HEK293T (cell line): ENCODE measurements around the gene SMAP1.

Source experiments
- CTCF ChIA-PET: fragments of 350-600 bp; formaldehyde crosslinking; extraction: SDS; loops from one replicate; lab custom pipeline; 2021; ENCODE audit warnings: antibody characterized with exemption, inconsistent platforms; lab: Yijun Ruan, JAX
- POLR2A ChIA-PET: fragments of 350-600 bp; formaldehyde crosslinking; extraction: SDS; loops from one replicate; lab custom pipeline; 2020; ENCODE audit warnings: antibody characterized with exemption, inconsistent platforms; lab: Yijun Ruan, JAX
- DNase-seq: peaks from one replicate; pipeline ENCODE4 v3.0.0; 2012; ENCODE audit warnings: mixed read lengths; ENCODE audit errors: extremely low spot score
- ARNT ChIP-seq: fragments of 450-650 bp; IDR thresholded peaks from 2 replicates; pipeline ENCODE4 v1.6.1; 2017; ENCODE audit warnings: mild to moderate bottlenecking
- BHLHE40 ChIP-seq: fragments of 450-650 bp; IDR thresholded peaks from 2 replicates; pipeline ENCODE4 v1.6.1; 2016; ENCODE audit warnings: mild to moderate bottlenecking, moderate library complexity, borderline replicate concordance
- CTBP1 ChIP-seq: fragments of 450-650 bp; IDR thresholded peaks from 2 replicates; pipeline ENCODE4 v1.6.1; 2016; ENCODE audit warnings: borderline replicate concordance
- ELF4 ChIP-seq: fragments of 450-650 bp; IDR thresholded peaks from 2 replicates; pipeline ENCODE4 v1.6.1; 2017; ENCODE audit warnings: antibody characterized with exemption
- FOXA1 ChIP-seq: fragments of 450-650 bp; IDR thresholded peaks from 2 replicates; pipeline ENCODE4 v1.6.1; 2016; ENCODE audit warnings: mild to moderate bottlenecking
- FOXK2 ChIP-seq: fragments of 450-650 bp; IDR thresholded peaks from 2 replicates; pipeline ENCODE4 v1.6.1; 2016; ENCODE audit warnings: mild to moderate bottlenecking
- FOXM1 ChIP-seq: fragments of 450-650 bp; IDR thresholded peaks from 2 replicates; pipeline ENCODE4 v1.6.1; 2017; ENCODE audit warnings: mild to moderate bottlenecking, borderline replicate concordance
- HDGF ChIP-seq: fragments of 450-650 bp; IDR thresholded peaks from 2 replicates; pipeline ENCODE4 v1.6.1; 2017; ENCODE audit warnings: antibody characterized with exemption, borderline replicate concordance
- L3MBTL2 ChIP-seq: fragments of 450-650 bp; conservative IDR thresholded peaks from 2 replicates; pipeline ENCODE4 v1.6.1; 2016; ENCODE audit warnings: mild to moderate bottlenecking
- LEF1 ChIP-seq: fragments of 450-650 bp; IDR thresholded peaks from 2 replicates; pipeline ENCODE4 v1.6.1; 2017; ENCODE audit warnings: mild to moderate bottlenecking, borderline replicate concordance
- NFRKB ChIP-seq: fragments of 450-650 bp; IDR thresholded peaks from 2 replicates; pipeline ENCODE4 v1.6.1; 2016; ENCODE audit warnings: mild to moderate bottlenecking, moderate library complexity
- SP1 ChIP-seq: fragments of 450-650 bp; IDR thresholded peaks from 2 replicates; pipeline ENCODE4 v1.6.1; 2017
- SUZ12 ChIP-seq: fragments of 450-650 bp; IDR thresholded peaks from 2 replicates; pipeline ENCODE4 v1.6.1; 2016; ENCODE audit warnings: mild to moderate bottlenecking
- TARDBP ChIP-seq: fragments of 450-650 bp; IDR thresholded peaks from 2 replicates; pipeline ENCODE4 v1.6.1; 2016
- ZNF384 ChIP-seq: fragments of 450-650 bp; IDR thresholded peaks from 2 replicates; pipeline ENCODE4 v1.6.1; 2016
- TF ChIP-seq, protein P1 (sequence below): fragments of 450-650 bp; IDR thresholded peaks from 2 replicates; pipeline ENCODE4 v1.6.1; 2016

Gene SMAP1

DNA sequence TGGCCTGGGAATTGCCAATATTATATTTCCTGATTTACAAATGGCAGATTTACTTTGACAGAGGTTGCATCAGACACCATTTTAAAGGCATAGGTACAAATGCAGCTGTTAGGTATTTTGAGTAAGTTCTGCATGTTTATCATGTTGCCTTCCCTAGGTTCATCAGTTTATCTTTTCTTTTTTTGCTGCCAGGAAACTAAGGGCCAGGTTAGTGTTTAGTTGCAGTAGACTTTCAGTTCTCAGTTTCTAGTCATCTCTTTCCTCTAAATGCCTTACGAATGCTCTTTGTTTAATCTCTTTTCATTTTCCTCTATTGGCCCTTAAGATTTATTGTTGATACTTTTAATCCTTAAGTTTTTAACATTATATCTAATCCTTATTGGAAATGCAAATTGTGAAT lies 129.9 kb downstream of the SMAP1 start:
- no peak for TF ChIP-seq CTBP1
- TF ChIP-seq ARNT, result no peak
- ChIA-PET POLR2A (no interaction called here), CTCF (no interaction called here)
- DNase-seq, result no peak

DNA sequence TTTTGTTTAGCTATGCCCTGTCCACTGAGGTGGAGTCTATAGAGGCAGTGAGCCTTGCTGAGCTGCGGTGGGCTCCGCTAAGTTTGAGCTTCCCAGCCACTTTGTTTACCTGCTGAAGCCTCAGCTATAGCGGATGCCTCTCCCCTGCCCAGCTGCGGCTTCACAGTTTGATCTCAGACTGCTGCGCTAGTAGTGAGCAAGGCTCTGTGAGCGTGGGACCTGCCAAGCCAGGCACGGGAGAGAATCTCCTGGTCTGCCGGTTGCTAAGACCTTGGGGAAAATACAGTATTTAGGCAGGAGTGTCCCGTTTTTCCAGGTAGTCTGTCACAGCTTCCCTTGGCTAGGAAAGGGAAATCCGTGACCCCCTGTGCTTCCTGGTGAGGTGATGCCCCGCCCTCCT lies 138.4 kb downstream of the SMAP1 start:
- ChIA-PET POLR2A (no interaction called here), CTCF (no interaction called here)
- DNase-seq, result no peak
- TF ChIP-seq LEF1 (no peak), HDGF (no peak), ELF4 (no peak), SP1 (no peak), NFRKB (no peak), ZNF384 (no peak), L3MBTL2 (no peak), CTBP1 (no peak), SUZ12 (no peak), ARNT (no peak), FOXA1 (no peak), BHLHE40 (no peak), FOXK2 (no peak), TARDBP (no peak), FOXM1 (no peak)
- TF ChIP-seq, protein P1, sequence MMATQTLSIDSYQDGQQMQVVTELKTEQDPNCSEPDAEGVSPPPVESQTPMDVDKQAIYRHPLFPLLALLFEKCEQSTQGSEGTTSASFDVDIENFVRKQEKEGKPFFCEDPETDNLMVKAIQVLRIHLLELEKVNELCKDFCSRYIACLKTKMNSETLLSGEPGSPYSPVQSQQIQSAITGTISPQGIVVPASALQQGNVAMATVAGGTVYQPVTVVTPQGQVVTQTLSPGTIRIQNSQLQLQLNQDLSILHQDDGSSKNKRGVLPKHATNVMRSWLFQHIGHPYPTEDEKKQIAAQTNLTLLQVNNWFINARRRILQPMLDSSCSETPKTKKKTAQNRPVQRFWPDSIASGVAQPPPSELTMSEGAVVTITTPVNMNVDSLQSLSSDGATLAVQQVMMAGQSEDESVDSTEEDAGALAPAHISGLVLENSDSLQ, result no peak

DNA sequence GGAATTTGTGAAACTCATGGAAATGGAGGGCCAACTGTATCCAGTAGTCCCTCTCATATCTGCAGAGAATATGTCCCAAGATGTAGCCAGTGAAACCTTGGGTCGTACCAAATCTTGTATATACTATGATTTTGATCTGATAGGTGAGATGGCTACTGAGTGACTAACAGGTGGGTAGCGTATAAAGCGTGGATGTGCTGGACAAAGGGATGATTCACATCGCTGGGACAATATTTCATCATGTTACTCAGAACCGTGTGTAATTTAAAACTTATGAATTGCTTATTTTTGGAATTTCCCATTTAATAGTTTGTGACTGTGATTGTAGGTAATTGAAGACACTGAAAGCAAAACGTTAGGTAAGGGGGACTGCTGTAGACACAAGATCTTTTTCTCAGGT lies 144.1 kb downstream of the SMAP1 start:
- POLR2A ChIA-PET, result no interaction called here
- CTCF ChIA-PET, result no interaction called here

DNA sequence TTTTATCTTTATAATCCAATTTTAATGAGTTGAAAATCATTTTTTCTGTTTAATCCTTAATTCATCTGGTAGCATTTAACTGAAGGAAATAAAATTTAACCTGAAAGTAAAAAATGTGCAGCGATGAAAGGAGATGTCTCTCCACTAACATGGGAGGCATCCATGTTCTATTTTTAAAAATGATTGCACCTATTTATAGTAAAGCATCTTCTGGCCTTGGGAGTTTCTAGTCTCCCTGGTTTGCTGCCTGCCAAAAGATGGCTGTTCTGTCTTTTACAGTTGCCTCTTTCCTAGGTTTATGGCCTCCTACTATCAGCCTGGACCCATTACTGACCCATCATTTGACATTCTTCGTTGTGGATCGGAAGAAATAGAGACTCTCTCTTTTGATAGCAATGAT lies 146.2 kb downstream of the SMAP1 start:
- no peak for DNase-seq
- POLR2A ChIA-PET, result no interaction called here
- TF ChIP-seq FOXA1 (no peak), LEF1 (no peak), ARNT (no peak), HDGF (no peak), FOXK2 (no peak), ZNF384 (no peak), L3MBTL2 (no peak), TARDBP (no peak), CTBP1 (no peak), FOXM1 (no peak), SP1 (no peak), ELF4 (no peak)
- TF ChIP-seq, protein P1, result no peak
- CTCF ChIA-PET, result no interaction called here

More for the DNA sequence above, 144.1 kb downstream of the SMAP1 start:
- DNase-seq, result no peak
- TF ChIP-seq NFRKB (no peak), SUZ12 (no peak), L3MBTL2 (no peak), ELF4 (no peak), LEF1 (no peak), CTBP1 (no peak), FOXM1 (no peak), FOXA1 (no peak), HDGF (no peak), BHLHE40 (no peak), SP1 (no peak), TARDBP (no peak)

DNA sequence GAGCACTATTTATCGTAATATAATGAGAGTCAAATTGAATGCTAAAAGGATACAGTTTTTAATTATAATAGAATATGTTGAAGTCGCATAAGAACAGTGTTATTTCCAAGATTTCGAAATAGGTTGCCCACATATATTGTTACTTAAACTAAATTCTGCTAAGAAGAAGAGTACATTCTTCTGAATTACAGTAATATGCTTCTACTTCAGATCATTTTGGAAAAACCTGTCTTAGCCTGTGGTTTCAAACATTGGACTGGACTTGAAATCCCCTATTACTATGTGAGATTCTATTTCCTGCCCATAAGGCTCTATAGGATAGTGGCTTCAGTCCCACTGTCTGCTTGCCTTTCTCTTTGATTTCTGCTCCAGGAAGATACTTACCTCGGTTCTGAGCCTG lies 152.0 kb downstream of the SMAP1 start:
- POLR2A ChIA-PET, result no interaction called here
- CTCF ChIA-PET, result no interaction called here
- TF ChIP-seq CTBP1 (no peak), SP1 (no peak), TARDBP (no peak), L3MBTL2 (no peak), ARNT (no peak), FOXM1 (no peak), LEF1 (no peak), BHLHE40 (no peak), ZNF384 (no peak), NFRKB (no peak), ELF4 (no peak), HDGF (no peak)
- TF ChIP-seq, protein P1, result no peak

DNA sequence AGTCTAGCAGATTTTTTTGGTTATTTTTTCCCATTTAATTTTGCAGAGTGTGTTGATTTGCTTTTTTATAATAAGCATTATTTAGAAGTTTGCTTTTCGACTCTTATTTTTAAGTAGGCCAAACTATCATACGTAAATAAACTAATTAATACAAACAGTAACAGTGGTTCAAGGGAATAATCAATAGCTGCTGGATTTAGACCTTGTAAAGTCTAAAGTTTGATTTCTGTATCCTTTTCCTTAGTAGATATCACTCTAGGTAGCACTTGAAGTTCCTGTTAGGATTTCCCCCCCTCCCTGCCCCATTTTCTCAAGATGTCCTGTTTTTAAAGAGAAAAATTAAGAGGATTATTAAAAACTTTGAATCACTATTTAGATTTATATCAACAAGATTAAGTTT lies 153.1 kb downstream of the SMAP1 start:
- POLR2A ChIA-PET, result no interaction called here
- DNase-seq, result no peak
- CTCF ChIA-PET, result no interaction called here
- TF ChIP-seq L3MBTL2 (no peak), SP1 (no peak), BHLHE40 (no peak), ARNT (no peak), ZNF384 (no peak), FOXM1 (no peak), FOXA1 (no peak), SUZ12 (no peak), LEF1 (no peak), FOXK2 (no peak), TARDBP (no peak), ELF4 (no peak), CTBP1 (no peak), NFRKB (no peak), HDGF (no peak)
- TF ChIP-seq, protein P1, result no peak

More for the DNA sequence above, 152.0 kb downstream of the SMAP1 start:
- DNase-seq, result no peak
